B cell (primary cell): ENCODE results near the gene PRRT3.
"Not testable (repeated sequence)": the region's sequence is repeated elsewhere in the genome, so short reads cannot be mapped to it uniquely, and the experiment has no call there.

Source experiments
- CTCF ChIP-seq: fragments of 200-600 bp; IDR thresholded peaks from one replicate; pipeline ENCODE4 v1.8.0; 2022; ENCODE audit warnings: antibody characterized with exemption, mild to moderate bottlenecking
- EZH2 ChIP-seq: IDR thresholded peaks from 2 replicates; pipeline ENCODE4 v1.6.1; 2012; ENCODE audit warnings: borderline replicate concordance, low read depth, mild to moderate bottlenecking, moderate library complexity, low read length; ENCODE audit not compliant: insufficient read depth, poor library complexity, severe bottlenecking

- not testable (repeated sequence) for TF ChIP-seq CTCF, EZH2
These were observed 56.5 kb downstream of the PRRT3 start for GRCh38 chr3:9895715-9896114.
